ENCODE measurements around the gene COMT. TPM values are rescaled to one million over a fixed set of nuclear protein-coding genes. Genes with fewer than 3 reads are reported as not detected.

COMT gene
- total and polyA plus RNA-seq, 9 of the 15 experiments (the other 6 are each of a cell fraction or from before 2014, with no cell fraction given) = 12.5 to 351 (median 155) TPM

GRCh38 chr22:19974935-19975706, 33.5 kb downstream of the COMT start (continued):
- TF ChIP-seq MXD1 (CRISPR knock-in tag; IDR thresholded peaks at IDR 0.05; ENCODE audit: borderline replicate concordance, poor library complexity, severe bottlenecking) (no peak), ZNF174 (CRISPR knock-in tag; IDR thresholded peaks at IDR 0.05) (no peak), NCOR1 (IDR thresholded peaks at IDR 0.05) (no peak), PHB (CRISPR knock-in tag; IDR thresholded peaks at IDR 0.05) (0 out of 2 replicates have a peak, but pooled peaks have one; percentile 6), XRCC5 (IDR thresholded peaks at IDR 0.05; ENCODE audit: low read depth, low read length) (no peak), DDX20 (tag; IDR thresholded peaks at IDR 0.05; ENCODE audit: low read depth) (no peak), RFX5 (IDR thresholded peaks at IDR 0.05; ENCODE audit: low read depth, low read length) (no peak), ZBTB1 (CRISPR knock-in tag; IDR thresholded peaks at IDR 0.05; ENCODE audit: borderline replicate concordance, low read depth) (no peak), ZFP1 (CRISPR knock-in tag; IDR thresholded peaks at IDR 0.05) (no peak), ADNP (tag; IDR thresholded peaks at IDR 0.05) (no peak), BHLHE40 (IDR thresholded peaks at IDR 0.05; ENCODE audit: low read length) (peak; percentile 69), ATF4 (CRISPR knock-in tag; IDR thresholded peaks at IDR 0.05) (0 out of 2 replicates have a peak, but pooled peaks have one; percentile 6), BRD9 (IDR thresholded peaks at IDR 0.05; ENCODE audit: low read depth, partially characterized antibody) (no peak), EZH2 (IDR thresholded peaks at IDR 0.05; ENCODE audit: borderline replicate concordance, low read depth, low read length) (no peak), ASH1L (IDR thresholded peaks at IDR 0.05; ENCODE audit: borderline replicate concordance, low read depth, partially characterized antibody) (no peak), PYGO2 (tag; IDR thresholded peaks at IDR 0.05) (no peak), TEAD1 (CRISPR knock-in tag; IDR thresholded peaks at IDR 0.05) (no peak), AFF1 (IDR thresholded peaks at IDR 0.05; ENCODE audit: low read depth in 1 of 2, partially characterized antibody in 2 of 2) (no peak)
- TF ChIP-seq, protein P1, sequence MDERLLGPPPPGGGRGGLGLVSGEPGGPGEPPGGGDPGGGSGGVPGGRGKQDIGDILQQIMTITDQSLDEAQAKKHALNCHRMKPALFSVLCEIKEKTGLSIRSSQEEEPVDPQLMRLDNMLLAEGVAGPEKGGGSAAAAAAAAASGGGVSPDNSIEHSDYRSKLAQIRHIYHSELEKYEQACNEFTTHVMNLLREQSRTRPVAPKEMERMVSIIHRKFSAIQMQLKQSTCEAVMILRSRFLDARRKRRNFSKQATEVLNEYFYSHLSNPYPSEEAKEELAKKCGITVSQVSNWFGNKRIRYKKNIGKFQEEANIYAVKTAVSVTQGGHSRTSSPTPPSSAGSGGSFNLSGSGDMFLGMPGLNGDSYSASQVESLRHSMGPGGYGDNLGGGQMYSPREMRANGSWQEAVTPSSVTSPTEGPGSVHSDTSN (CRISPR knock-in tag; IDR thresholded peaks at IDR 0.05; ENCODE audit: low read depth) = no peak
- TF ChIP-seq, protein P1 (tag; conservative IDR thresholded peaks at IDR 0.05; ENCODE audit: low read depth) = no peak
